Endometrium (tissue), 2 donors: ENCODE measurements around the gene WNT4.

Experiments
- FAIRE-seq: peaks from 2 replicates; lab custom pipeline; 2012; peaks lifted over from hg19 to GRCh38; lab: Jason Lieb, UNC
- donor health status: control.
- donor health status: control.

WNT4 gene

GRCh38 chr1:22143065-22144033 lies at the start of gene WNT4:
Gene WNT4 (minus strand): TSS chr1:22143097. CDS start chr1:22142922, 175 bp downstream.
- no peak for FAIRE-seq

GRCh38 chr1:22190731-22191130 lies 47.8 kb upstream of the WNT4 start:
- FAIRE-seq = no peak

DNA sequence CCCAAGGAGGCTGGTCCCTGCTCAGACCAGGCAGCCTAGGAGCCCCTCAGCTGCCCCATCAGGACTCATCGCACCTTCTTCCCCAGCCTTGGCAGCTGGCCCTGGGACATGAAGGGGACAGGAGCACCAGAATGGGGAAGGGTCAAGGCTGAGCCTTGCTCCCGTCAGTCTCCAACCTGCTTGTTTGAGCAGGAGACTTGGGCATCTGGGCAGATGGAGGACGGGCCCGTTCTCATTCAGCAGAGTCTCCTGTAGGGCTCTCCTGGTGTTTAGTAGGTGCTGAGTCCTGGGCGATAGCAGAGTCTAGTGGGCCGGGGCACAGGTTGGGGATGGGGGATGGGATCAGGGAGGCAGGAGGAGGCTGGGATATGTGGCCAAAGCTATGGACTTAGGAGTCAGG lies 47.4 kb upstream of the WNT4 start:
- no peak for FAIRE-seq

DNA sequence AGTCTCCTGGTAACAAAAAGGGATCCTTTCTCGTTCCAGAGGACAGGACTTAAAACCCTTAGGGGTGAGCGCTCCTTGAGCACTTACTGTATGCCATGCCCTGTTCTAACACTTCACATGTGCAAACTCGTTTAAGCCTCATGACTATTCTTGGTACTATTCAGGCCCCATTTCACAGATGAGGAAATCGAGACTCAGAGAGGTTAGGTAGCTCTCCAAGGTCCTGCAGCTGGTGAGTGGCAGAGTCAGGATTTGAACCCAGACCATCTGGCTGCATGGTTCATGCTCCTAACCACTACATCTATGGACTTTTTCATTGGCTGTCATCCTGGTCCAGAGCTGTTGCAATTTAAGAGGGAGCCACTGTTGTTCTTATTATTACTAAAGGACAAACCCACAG lies 46.7 kb upstream of the WNT4 start:
- no peak for FAIRE-seq

DNA sequence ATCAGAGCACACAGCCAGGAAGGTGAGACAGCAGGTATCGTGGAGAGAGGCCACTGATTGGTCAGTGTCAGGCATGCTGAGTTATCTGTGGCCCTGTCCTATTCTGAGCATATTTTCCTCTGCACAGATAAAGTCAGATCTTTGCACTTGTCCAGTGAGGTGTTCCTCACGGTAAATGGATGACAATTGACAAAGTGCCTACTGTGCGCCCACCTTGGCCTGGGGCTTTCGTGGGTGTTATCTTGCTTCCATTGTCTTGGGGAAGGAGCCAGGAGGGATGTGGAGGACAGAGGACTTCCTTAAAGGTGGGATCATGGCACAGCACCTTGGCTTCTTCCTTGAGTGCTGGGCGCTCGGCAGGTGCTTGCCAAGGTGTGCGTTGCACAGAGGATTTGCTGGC lies 46.0 kb upstream of the WNT4 start:
- FAIRE-seq = no peak

DNA sequence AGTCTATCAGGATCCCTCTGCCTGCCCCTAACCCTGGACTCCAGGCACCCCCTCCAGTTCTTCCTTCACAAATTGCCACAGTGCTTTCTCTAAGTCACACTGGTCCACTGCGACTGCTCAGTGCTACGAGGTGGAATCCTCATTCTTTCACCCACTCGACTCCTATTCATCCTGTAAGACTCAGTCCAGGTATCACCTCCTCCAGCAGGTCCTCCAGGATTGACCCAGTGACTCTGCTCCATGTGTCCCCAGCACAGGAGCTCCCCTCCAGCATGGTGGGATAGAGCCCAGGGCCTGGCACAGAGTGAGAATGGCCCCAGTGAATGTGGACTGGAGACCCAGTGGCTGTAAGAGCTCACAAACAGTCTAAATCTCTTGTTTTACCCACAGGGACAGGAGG lies 45.5 kb upstream of the WNT4 start:
- FAIRE-seq = no peak

GRCh38 chr1:22186311-22186710 lies 43.4 kb upstream of the WNT4 start:
- no peak for FAIRE-seq

GRCh38 chr1:22184892-22185612 lies 42.2 kb upstream of the WNT4 start:
- FAIRE-seq = no peak

- no peak for FAIRE-seq
Observed at GRCh38 chr1:22184454-22184853, 41.6 kb upstream of the WNT4 start.

DNA sequence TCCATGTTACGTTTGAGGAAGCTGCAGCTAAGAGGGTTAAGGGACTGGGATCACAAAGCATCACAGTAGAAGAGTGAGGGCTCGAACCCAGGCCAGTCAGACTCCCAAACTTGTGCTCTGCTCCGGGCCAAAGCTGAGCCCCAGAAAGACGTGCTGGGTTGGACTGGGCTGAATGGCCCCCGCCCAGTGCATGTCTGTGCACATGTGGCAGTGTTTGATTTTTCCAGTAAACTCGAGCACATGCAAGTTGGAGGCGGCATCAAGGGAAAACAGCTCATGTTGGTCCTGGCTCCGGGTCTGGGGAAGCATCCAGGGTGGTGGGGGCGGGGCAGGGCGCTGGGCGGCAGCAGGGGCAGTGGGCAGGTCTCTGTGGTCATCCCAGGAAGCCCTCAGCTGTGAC lies 39.8 kb upstream of the WNT4 start:
- no peak for FAIRE-seq

DNA sequence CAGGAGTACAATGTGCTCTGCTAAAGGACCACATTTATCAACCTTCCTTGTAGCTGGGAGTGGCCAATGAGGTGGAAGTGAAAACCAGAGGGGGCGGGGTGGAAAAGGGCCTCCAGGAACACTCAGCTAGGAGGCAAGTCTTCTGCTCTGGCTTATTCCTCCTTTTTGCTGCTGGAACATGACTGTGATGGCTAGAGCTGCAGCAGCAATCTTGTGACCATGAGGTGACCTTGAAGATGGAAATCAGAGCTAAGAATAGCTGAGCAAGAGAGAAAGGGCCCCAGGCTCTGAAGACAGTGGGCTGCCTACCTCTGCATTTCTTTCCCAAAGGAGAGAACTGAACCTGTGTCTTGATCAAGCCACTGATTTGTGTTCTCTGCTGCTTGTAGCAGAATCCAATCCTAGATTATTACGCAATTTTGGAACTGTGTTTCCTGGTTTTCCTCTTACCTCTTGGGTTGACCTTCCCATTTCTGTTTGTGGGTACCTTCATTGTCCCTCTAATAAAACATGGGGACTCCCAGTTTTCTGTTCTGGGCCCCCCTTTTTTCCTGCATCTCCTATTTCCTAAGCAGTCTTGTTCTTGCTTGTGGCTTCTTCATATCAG lies 36.4 kb upstream of the WNT4 start:
- FAIRE-seq = no peak

DNA sequence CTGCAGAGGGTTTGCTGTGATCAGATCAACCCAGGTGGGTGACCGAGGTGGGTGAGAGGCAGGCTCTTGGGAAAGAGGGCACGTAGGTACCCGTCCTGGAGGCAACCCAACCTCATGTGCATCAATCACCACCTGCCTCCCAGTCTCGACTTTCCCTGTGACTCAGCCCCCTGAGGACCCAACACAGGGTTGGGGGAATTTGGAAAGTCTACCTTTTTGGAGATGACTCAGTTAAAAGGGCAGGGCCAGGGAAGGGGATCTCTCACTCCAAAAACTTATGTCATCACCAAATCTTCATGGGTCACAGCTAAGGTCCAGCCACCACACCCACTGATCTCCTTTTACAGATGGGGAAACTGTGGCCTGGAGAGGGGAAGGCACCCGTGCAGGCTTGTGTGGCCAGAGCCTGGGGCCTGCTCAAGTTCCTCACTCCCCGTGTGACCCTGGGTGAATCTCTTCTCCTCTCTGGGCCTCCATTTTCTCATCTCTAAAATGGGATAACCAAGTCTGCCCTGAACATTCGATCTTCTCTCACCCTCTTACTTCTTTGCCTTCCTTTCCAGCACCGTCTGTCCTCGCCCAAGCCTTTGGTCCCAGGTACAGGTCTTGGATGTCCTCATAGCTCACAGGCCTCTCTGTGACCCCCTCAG lies 34.6 kb upstream of the WNT4 start:
- no peak for FAIRE-seq

- FAIRE-seq = no peak
Observed at GRCh38 chr1:22176258-22176657, 33.4 kb upstream of the WNT4 start.

GRCh38 chr1:22174446-22175220 lies 31.7 kb upstream of the WNT4 start:
- no peak for FAIRE-seq

DNA sequence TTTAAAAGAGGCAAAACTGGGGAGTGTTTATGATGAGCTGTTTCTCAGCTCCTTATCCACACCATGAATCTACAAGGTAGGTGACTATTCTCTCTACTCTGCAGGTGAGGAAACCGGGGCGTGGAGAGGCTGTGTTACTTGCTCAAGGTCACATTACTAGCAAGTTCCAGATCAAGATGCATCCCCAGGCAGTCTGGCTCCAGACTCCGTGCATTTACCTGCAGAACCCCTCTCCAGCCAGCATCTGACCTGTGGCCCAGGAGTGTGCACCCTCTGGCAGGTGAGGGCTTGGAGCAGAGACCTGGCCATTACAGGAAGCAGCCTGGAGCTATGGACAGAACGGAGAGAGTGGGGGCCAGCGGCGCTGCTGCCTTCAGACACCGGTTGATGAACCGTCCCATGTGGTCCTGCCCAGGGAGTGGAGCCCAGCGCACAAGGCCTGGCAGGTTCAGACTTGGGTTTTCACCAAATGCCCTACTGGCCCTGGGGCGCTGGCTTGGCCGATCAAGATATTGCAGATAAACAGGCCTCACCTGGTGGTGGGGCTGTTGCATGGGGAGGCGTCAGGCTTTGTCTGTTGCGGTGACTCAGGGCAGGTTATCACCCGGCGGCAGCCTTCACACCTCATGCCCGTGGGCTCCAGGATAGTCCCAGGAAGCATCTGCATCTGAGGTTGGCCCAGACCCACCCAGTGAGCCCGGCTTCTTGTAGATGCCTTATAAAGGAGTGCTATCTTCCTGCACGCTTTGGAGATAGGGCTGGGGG lies 29.2 kb upstream of the WNT4 start:
- no peak for FAIRE-seq

DNA sequence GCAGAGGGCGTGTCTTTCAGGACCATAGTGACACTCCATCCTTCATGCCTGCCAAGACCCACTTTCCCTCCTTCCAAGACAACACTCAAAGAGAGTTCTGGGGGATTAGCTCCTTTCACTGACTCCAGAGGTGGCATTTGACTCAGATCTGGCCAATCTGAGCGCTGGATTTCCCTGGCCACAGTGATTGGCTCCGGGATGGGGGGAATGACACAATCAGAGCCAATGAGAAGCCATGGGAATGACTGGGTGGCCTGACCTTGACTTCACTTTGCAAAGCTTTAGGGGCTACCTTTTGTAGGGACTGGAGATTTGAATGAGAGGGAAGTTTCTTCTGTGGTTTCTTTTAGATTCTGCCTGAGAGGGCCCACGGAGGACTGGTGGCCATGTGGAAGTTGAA lies 26.9 kb upstream of the WNT4 start:
- FAIRE-seq = no peak

DNA sequence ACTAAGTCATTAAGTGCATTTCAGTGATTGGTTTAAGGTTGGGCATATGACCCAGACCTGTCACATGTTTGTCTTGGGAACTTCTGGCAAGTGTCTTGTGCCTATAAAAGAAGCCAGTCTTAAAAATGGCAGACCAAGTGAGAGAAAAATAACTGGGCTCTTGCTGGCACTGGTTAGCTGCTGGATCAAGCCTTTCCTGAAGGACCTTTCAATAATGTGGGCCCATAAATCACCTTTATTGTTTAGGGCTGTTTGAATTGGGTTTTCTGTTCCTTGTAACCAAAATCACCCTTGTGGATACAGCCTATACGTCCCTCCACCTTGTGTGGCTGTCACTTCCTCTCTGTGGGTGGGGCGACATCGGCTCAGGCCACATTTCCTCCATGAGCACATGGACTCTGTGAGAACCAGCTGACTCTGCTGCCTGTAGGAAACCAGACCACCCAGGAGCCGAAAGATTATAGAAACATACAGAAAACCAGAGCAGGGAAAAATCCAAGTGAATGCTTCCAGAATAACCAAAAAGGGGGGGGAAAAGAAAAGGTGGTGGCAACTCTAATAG lies 25.6 kb upstream of the WNT4 start:
- no peak for FAIRE-seq

DNA sequence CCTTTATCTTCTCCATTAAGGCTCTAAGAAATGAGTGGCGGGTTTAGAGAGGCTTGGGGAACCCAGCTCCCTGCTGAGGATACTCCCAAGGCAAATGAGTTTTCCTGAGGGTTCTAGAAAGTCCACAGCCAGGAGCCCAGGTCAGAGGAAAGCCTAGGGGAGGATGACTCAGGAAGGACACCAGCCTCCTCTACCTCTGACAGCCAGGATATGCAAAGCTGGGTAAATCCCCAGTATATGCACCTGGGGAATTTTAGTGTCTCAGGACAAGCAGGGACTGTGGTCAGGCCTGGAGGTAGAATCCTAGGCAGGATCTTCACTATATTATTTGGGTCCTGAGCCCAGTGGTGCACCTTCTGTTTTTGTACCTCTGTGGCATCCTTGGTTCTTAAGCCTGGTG lies 23.5 kb upstream of the WNT4 start:
- no peak for FAIRE-seq

DNA sequence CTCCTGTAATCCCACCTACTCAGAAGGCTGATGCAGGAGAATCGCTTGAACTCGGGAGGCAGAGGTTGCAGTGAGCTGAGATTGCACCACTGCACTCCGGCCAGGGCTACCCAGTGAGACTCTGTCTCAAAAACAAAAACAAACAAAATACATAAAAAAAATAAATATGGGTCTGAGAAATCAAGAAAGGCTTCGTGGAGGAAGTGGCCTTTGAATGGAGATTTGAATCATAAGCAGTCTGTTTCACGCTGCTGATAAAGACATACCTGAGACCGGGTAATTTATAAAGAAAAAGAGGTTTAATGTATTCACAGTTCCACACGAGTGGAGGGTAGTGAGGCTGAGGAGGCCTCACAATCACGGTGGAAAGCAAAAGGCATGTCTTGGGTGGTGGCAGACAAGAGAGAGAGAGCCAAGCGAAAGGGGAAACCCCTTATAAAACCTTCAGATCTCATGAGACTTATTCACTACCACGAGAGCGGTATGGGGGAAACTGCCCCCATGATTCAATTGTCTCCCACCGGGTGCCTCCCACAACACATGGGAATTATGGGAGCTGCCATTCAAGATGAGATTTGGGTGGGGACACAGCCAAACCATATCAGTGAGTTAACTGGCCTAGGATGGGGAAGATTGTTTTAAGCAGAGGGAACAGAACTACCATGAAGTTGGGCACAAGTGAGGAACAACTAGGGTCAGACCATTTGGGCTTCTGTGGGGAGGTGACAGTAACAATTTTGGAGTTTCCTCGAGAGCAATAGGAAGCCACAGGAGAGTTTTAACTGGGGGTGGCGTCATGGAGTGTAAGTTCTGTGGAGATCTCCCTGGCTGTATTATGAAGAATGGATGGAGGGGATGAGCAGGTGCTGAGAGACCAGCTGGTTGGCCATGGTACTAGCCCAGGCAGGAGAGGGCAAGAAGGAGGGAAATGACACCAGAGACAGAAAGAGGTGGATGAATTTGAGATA lies 22.2 kb upstream of the WNT4 start:
- FAIRE-seq = no peak
